ENCODE results near the gene CPM. TPM values are rescaled to one million over a fixed set of nuclear protein-coding genes. Genes with fewer than 3 reads are reported as not detected.
A peak's percentile ranks its signal among the peaks of the same experiment; 100 is the strongest.

CPM gene
- total and polyA plus RNA-seq, 10 of the 15 experiments (the other 5 are each of a cell fraction or from before 2014, with no cell fraction given) = 0.06 to 1.7 (median 0.41) TPM

DNA sequence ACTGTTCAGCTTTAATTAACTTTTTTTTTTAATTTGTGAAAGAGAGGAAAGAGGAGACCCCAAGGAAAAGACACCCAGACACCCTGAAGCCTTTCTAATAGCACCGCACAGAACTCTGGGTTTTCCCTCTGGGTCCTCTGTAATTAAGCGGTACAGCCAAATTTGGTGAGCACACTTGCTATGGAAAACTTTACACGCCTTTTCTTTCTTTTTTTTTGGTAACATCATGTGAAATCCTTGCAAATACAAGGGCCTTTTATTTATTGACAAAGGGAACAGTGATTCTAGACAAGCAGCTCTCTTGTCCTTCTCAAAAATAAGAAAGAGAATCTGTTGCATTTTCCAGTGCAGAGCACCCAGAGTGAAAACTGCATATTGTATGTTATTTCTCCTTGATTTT lies 44.4 kb upstream of the CPM start (continued):
- TF ChIP-seq YY1 (IDR thresholded peaks at IDR 0.05; ENCODE audit: low read depth, low read length) (no peak), POLR2AphosphoS5 (IDR thresholded peaks at IDR 0.05; ENCODE audit: low read length) (no peak), MXI1 (IDR thresholded peaks at IDR 0.05; ENCODE audit: low read depth, low read length) (no peak), CHD1 (IDR thresholded peaks at IDR 0.05; ENCODE audit: low read depth, low read length) (no peak)
- TF ChIP-seq, protein P1, sequence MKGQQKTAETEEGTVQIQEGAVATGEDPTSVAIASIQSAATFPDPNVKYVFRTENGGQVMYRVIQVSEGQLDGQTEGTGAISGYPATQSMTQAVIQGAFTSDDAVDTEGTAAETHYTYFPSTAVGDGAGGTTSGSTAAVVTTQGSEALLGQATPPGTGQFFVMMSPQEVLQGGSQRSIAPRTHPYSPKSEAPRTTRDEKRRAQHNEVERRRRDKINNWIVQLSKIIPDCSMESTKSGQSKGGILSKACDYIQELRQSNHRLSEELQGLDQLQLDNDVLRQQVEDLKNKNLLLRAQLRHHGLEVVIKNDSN (IDR thresholded peaks at IDR 0.05; ENCODE audit: borderline replicate concordance, extremely low read length, insufficient read depth, low read depth, low read length) = no peak

DNA sequence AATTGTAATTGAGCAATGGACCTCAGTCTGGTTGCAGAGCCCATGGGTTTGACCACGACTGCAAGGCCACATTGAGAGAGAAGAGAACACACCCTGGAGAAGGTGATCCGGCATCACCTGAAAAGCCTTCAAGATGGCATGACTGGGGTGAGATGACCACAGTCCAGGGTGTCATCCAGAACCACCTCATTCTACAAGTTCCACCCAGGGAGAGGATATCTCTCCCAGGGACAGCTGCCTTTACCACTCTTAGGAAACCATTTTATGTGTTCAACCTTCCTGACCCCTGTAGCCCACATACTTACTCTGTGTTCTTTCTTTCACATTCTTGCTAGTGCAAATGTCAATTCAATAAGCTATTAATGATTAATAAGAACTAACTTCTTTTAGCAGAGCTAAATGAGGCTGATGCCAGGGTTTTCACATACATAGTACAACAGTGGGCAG lies 43.4 kb upstream of the CPM start:
- TF ChIP-seq MEF2B (IDR thresholded peaks at IDR 0.05; ENCODE audit: partially characterized antibody, poor library complexity, severe bottlenecking) (no peak), NR2F1 (conservative IDR thresholded peaks at IDR 0.05) (0 out of 2 replicates have a peak, but pooled peaks have one; percentile 9), EGR1 (IDR thresholded peaks at IDR 0.05; ENCODE audit: borderline replicate concordance in 1 of 2, low read depth in 2 of 2, low read length in 2 of 2) (no peak)
- TF ChIP-seq, protein P2, sequence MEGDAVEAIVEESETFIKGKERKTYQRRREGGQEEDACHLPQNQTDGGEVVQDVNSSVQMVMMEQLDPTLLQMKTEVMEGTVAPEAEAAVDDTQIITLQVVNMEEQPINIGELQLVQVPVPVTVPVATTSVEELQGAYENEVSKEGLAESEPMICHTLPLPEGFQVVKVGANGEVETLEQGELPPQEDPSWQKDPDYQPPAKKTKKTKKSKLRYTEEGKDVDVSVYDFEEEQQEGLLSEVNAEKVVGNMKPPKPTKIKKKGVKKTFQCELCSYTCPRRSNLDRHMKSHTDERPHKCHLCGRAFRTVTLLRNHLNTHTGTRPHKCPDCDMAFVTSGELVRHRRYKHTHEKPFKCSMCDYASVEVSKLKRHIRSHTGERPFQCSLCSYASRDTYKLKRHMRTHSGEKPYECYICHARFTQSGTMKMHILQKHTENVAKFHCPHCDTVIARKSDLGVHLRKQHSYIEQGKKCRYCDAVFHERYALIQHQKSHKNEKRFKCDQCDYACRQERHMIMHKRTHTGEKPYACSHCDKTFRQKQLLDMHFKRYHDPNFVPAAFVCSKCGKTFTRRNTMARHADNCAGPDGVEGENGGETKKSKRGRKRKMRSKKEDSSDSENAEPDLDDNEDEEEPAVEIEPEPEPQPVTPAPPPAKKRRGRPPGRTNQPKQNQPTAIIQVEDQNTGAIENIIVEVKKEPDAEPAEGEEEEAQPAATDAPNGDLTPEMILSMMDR (IDR thresholded peaks at IDR 0.05 in 2 of 3, conservative IDR thresholded peaks at IDR 0.05 in 1 of 3; ENCODE audit: control insufficient read depth in 2 of 3, extremely low read depth in 1 of 3, insufficient read depth in 1 of 3, low read depth in 3 of 3, low read length in 3 of 3) = no peak
- TF ChIP-seq, protein P3, sequence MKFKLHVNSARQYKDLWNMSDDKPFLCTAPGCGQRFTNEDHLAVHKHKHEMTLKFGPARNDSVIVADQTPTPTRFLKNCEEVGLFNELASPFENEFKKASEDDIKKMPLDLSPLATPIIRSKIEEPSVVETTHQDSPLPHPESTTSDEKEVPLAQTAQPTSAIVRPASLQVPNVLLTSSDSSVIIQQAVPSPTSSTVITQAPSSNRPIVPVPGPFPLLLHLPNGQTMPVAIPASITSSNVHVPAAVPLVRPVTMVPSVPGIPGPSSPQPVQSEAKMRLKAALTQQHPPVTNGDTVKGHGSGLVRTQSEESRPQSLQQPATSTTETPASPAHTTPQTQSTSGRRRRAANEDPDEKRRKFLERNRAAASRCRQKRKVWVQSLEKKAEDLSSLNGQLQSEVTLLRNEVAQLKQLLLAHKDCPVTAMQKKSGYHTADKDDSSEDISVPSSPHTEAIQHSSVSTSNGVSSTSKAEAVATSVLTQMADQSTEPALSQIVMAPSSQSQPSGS (IDR thresholded peaks at IDR 0.05; ENCODE audit: low read length) = no peak
- ChIA-PET CTCF (no interaction called here), RAD21 (ENCODE audit: unreplicated experiment) (no interaction called here), SMC1A (ENCODE audit: uncharacterized antibody, unreplicated experiment) (interaction anchor here (1.4 kb wide), 1 partner anchor 9 kb away, joined by 4 read pairs; no protein-coding TSS in a partner anchor), POLR2A (no interaction called here)
- ATAC-seq = no peak
- Histone ChIP-seq H3K27me3 (replicated peaks in 1 of 2; ENCODE audit: control insufficient read depth in 2 of 2, insufficient read depth in 2 of 2, low read length in 1 of 2) (no peaks in the 10 kb centered on the region), H3K4me3 (no peak overlapping the region), H3K9me3 (replicated peaks; ENCODE audit: control insufficient read depth, insufficient read depth, low read length) (no peaks in the 10 kb centered on the region), H2AFZ (ENCODE audit: control insufficient read depth, low read depth, low read length) (no peak overlapping the region), H3K4me1 (ENCODE audit: control insufficient read depth, insufficient read depth, low read length) (no peaks in the 10 kb centered on the region), H3K27ac (ENCODE audit: control insufficient read depth, insufficient read depth) (no peak overlapping the region), H3K79me2 (ENCODE audit: control insufficient read depth, insufficient read depth, low read length) (no peaks in the 10 kb centered on the region), H4K20me1 (ENCODE audit: control insufficient read depth, insufficient read depth) (no peaks in the 10 kb centered on the region), H3K4me2 (ENCODE audit: control insufficient read depth, insufficient read depth) (no peak overlapping the region), H3K36me3 (ENCODE audit: control insufficient read depth in 2 of 2, insufficient read depth in 2 of 2, low read length in 1 of 2) (no peaks in the 10 kb centered on the region), H3K9ac (ENCODE audit: control insufficient read depth, insufficient read depth, low read length) (no peak overlapping the region)
- in situ Hi-C loops (cut with MboI) (no loop called here), intact Hi-C loops (cut with micrococcal nuclease; ENCODE audit: unreplicated experiment) (no loop called here)
- no TSS peak for BruUV-seq (replicated peaks)
- DNase-seq (ENCODE audit: low read depth, low spot score) = no peak
- WGBS (ENCODE audit: insufficient coverage, insufficient replicate concordance, low lambda C conversion rate, missing lambda C conversion rate) = 57% methylated on average over 2 of the region's 2 CpGs
- FAIRE-seq = no peak

Data from GM12878 (cell line).